WTC11 (cell line): Measurements from ENCODE around the gene CD8A. TPM values are rescaled to one million over a fixed set of nuclear protein-coding genes. Genes with fewer than 3 reads are reported as not detected.

Experiments used
- ATAC-seq: fragments of 200-7000 bp; cut with Tn5 transposase; 2 replicates; pipeline ENCODE4 v1.10.0; 2021; ENCODE audit warnings: mild to moderate bottlenecking, moderate library complexity
- CTCF ChIA-PET: fragments of 300-600 bp; sonication (Branson Sonifier 250); formaldehyde crosslinking; loops from one replicate; lab custom pipeline; 2021; ENCODE audit warnings: antibody characterized with exemption; lab: Charles Lee
- POLR2A ChIA-PET: fragments of 350-600 bp; sonication (Branson Sonifier 250); formaldehyde crosslinking; loops from one replicate; lab custom pipeline; 2021; ENCODE audit warnings: antibody characterized with exemption; lab: Charles Lee
- DNase-seq: peaks from one replicate; pipeline ENCODE4 v3.0.0; 2021; ENCODE audit warnings: low spot score
- H3K27ac Mint-ChIP-seq: 2 replicates; pipeline ENCODE4 v1.8.0; 2021; ENCODE audit warnings: mixed read lengths
- H3K27me3 Mint-ChIP-seq: 2 replicates; pipeline ENCODE4 v1.8.0; 2021; ENCODE audit warnings: low read depth, mild to moderate bottlenecking, moderate library complexity, mixed read lengths
- H3K36me3 Mint-ChIP-seq: 2 replicates; pipeline ENCODE4 v1.8.0; 2021; ENCODE audit warnings: mixed read lengths
- H3K4me1 Mint-ChIP-seq: 2 replicates; pipeline ENCODE4 v1.8.0; 2022; ENCODE audit warnings: mixed read lengths
- H3K4me3 Mint-ChIP-seq: 2 replicates; pipeline ENCODE4 v1.8.0; 2021; ENCODE audit warnings: mild to moderate bottlenecking, moderate library complexity, mixed read lengths
- H3K9me3 Mint-ChIP-seq: 2 replicates; pipeline ENCODE4 v1.8.0; 2021; ENCODE audit warnings: mixed read lengths
- CBFB ChIP-seq: sonication (generic); formaldehyde crosslinking; IDR thresholded peaks from 2 replicates; pipeline ENCODE4 v1.8.1; 2022; ENCODE audit warnings: mild to moderate bottlenecking, low read depth, missing genetic modification reagents
- ELF4 ChIP-seq: sonication (generic); formaldehyde crosslinking; IDR thresholded peaks from 2 replicates; pipeline ENCODE4 v1.8.1; 2022; ENCODE audit warnings: low read depth, mild to moderate bottlenecking, moderate library complexity, missing genetic modification reagents
- ERG ChIP-seq: fragments of 250-450 bp; sonication (Bioruptor Pico); IDR thresholded peaks from 2 replicates; pipeline ENCODE4 v1.8.0; 2021; ENCODE audit warnings: mild to moderate bottlenecking
- ETV6 ChIP-seq: sonication (generic); formaldehyde crosslinking; IDR thresholded peaks from 2 replicates; pipeline ENCODE4 v1.8.1; 2022; ENCODE audit warnings: mild to moderate bottlenecking, missing genetic modification reagents
- FOXK1 ChIP-seq: sonication (generic); formaldehyde crosslinking; IDR thresholded peaks from 2 replicates; pipeline ENCODE4 v1.8.0; 2022; ENCODE audit warnings: mild to moderate bottlenecking, moderate library complexity, missing genetic modification reagents
- GRHL2 ChIP-seq: fragments of 250-450 bp; sonication (Bioruptor Pico); IDR thresholded peaks from 2 replicates; pipeline ENCODE4 v1.8.0; 2022; ENCODE audit warnings: mild to moderate bottlenecking, moderate library complexity; ENCODE audit not compliant: insufficient replicate concordance, severe bottlenecking
- IRF2 ChIP-seq: sonication (generic); formaldehyde crosslinking; IDR thresholded peaks from 2 replicates; pipeline ENCODE4 v1.8.0; 2022; ENCODE audit warnings: low read depth, missing genetic modification reagents, borderline replicate concordance
- NFATC4 ChIP-seq: fragments of 250-450 bp; sonication (Bioruptor Pico); IDR thresholded peaks from 2 replicates; pipeline ENCODE4 v1.9.0; 2021; ENCODE audit warnings: mild to moderate bottlenecking
- OVOL2 ChIP-seq: fragments of 250-450 bp; sonication (Bioruptor Pico); IDR thresholded peaks from 2 replicates; pipeline ENCODE4 v1.9.0; 2021; ENCODE audit warnings: mild to moderate bottlenecking, borderline replicate concordance
- RELA ChIP-seq: sonication (generic); formaldehyde crosslinking; IDR thresholded peaks from 2 replicates; pipeline ENCODE4 v1.8.1; 2022; ENCODE audit warnings: missing genetic modification reagents, mild to moderate bottlenecking, borderline replicate concordance
- SP1 ChIP-seq: sonication (generic); formaldehyde crosslinking; conservative IDR thresholded peaks from 2 replicates; pipeline ENCODE4 v1.8.1; 2022; ENCODE audit warnings: missing genetic modification reagents
- TEAD4 ChIP-seq: sonication (generic); formaldehyde crosslinking; IDR thresholded peaks from 2 replicates; pipeline ENCODE4 v1.8.0; 2022; ENCODE audit warnings: mild to moderate bottlenecking, missing genetic modification reagents
- USF1 ChIP-seq: sonication (generic); formaldehyde crosslinking; IDR thresholded peaks from 2 replicates; pipeline ENCODE4 v1.8.0; 2022; ENCODE audit warnings: mild to moderate bottlenecking, missing genetic modification reagents
- ZNF232 ChIP-seq: sonication (generic); formaldehyde crosslinking; IDR thresholded peaks from 2 replicates; pipeline ENCODE4 v1.8.0; 2022; ENCODE audit warnings: mild to moderate bottlenecking, missing genetic modification reagents
- ZNF425 ChIP-seq: fragments of 250-450 bp; sonication (Bioruptor Pico); conservative IDR thresholded peaks from 2 replicates; pipeline ENCODE4 v1.9.0; 2021; ENCODE audit warnings: mild to moderate bottlenecking
- ZNF671 ChIP-seq: fragments of 250-450 bp; sonication (Bioruptor Pico); IDR thresholded peaks from 2 replicates; pipeline ENCODE4 v1.8.0; 2021; ENCODE audit warnings: mild to moderate bottlenecking
- total RNA-seq: library from RNA; stranded (reverse); gene quantifications from 3 replicates; pipeline ENCODE4 v1.2.3, GENCODE V29; 2021
- TF ChIP-seq, protein P1 (sequence below): fragments of 250-450 bp; sonication (Bioruptor Pico); IDR thresholded peaks from 2 replicates; pipeline ENCODE4 v1.9.0; 2021; ENCODE audit warnings: mild to moderate bottlenecking, borderline replicate concordance
- TF ChIP-seq, protein P2 (sequence below): sonication (generic); formaldehyde crosslinking; conservative IDR thresholded peaks from 2 replicates; pipeline ENCODE4 v1.8.1; 2023; ENCODE audit warnings: mild to moderate bottlenecking, low read depth, missing genetic modification reagents, moderate library complexity
- TF ChIP-seq, protein P3 (sequence below): sonication (generic); formaldehyde crosslinking; IDR thresholded peaks from 2 replicates; pipeline ENCODE4 v1.8.1; 2023; ENCODE audit warnings: mild to moderate bottlenecking, moderate library complexity, missing genetic modification reagents
- TF ChIP-seq, protein P4 (sequence below): sonication (generic); formaldehyde crosslinking; IDR thresholded peaks from 2 replicates; pipeline ENCODE4 v1.8.0; 2022; ENCODE audit warnings: mild to moderate bottlenecking, missing genetic modification reagents

The CD8A gene
- total RNA-seq, 1 experiment from 2014 or later = 0.44 TPM

GRCh38 chr2:86794861-86795260, 4.1 kb upstream of the CD8A start (continued):
- no peak for TF ChIP-seq GRHL2 (CRISPR knock-in tag)

- H3K4me1 Mint-ChIP-seq = peaks cover 17% of the 10 kb centered on the region
- TF ChIP-seq ZNF232 (CRISPR knock-in tag) (no peak), ZNF425 (no peak), ERG (CRISPR knock-in tag) (no peak), OVOL2 (CRISPR knock-in tag) (no peak), SP1 (CRISPR knock-in tag) (no peak)
- TF ChIP-seq, all 79 proteins: peak for 0
- POLR2A ChIA-PET = no interaction called here
- CTCF ChIA-PET = no interaction called here
- Mint-ChIP-seq H3K36me3 (peaks cover 19% of the 10 kb centered on the region), H3K27ac (no peak overlapping the region), H3K4me3 (no peak overlapping the region), H3K9me3 (peaks cover 26% of the 10 kb centered on the region), H3K27me3 (peaks cover 78% of the 10 kb centered on the region)
- ATAC-seq = no peak
- DNase-seq = no peak
These were observed 3.0 kb upstream of the CD8A start for GRCh38 chr2:86793752-86794151.

- ChIA-PET POLR2A (interaction anchor here (1.2 kb wide), 1 partner anchor 10 kb away, joined by 4 read pairs; no protein-coding TSS in a partner anchor), CTCF (interaction anchor here (1.1 to 1.4 kb wide), 2 partner anchors 15 to 305 kb away, joined by 3 read pairs; no protein-coding TSS in a partner anchor)
- DNase-seq = peak; percentile 39
- no peak overlapping the region for H3K27ac Mint-ChIP-seq
- H3K36me3 Mint-ChIP-seq = peaks cover 11% of the 10 kb centered on the region
- peak overlapping the region; percentile 59 for H3K4me3 Mint-ChIP-seq
- H3K4me1 Mint-ChIP-seq = peaks cover 20% of the 10 kb centered on the region
- H3K27me3 Mint-ChIP-seq = peaks cover 90% of the 10 kb centered on the region
- H3K9me3 Mint-ChIP-seq = peaks cover 17% of the 10 kb centered on the region
- ATAC-seq = no peak
- TF ChIP-seq RELA (CRISPR knock-in tag) = no peak
- no peak for TF ChIP-seq OVOL2 (CRISPR knock-in tag)
- TF ChIP-seq FOXK1 (CRISPR knock-in tag) = no peak
- TF ChIP-seq, protein P1, sequence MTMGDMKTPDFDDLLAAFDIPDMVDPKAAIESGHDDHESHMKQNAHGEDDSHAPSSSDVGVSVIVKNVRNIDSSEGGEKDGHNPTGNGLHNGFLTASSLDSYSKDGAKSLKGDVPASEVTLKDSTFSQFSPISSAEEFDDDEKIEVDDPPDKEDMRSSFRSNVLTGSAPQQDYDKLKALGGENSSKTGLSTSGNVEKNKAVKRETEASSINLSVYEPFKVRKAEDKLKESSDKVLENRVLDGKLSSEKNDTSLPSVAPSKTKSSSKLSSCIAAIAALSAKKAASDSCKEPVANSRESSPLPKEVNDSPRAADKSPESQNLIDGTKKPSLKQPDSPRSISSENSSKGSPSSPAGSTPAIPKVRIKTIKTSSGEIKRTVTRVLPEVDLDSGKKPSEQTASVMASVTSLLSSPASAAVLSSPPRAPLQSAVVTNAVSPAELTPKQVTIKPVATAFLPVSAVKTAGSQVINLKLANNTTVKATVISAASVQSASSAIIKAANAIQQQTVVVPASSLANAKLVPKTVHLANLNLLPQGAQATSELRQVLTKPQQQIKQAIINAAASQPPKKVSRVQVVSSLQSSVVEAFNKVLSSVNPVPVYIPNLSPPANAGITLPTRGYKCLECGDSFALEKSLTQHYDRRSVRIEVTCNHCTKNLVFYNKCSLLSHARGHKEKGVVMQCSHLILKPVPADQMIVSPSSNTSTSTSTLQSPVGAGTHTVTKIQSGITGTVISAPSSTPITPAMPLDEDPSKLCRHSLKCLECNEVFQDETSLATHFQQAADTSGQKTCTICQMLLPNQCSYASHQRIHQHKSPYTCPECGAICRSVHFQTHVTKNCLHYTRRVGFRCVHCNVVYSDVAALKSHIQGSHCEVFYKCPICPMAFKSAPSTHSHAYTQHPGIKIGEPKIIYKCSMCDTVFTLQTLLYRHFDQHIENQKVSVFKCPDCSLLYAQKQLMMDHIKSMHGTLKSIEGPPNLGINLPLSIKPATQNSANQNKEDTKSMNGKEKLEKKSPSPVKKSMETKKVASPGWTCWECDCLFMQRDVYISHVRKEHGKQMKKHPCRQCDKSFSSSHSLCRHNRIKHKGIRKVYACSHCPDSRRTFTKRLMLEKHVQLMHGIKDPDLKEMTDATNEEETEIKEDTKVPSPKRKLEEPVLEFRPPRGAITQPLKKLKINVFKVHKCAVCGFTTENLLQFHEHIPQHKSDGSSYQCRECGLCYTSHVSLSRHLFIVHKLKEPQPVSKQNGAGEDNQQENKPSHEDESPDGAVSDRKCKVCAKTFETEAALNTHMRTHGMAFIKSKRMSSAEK (CRISPR knock-in tag) = no peak
- TF ChIP-seq, protein P2, sequence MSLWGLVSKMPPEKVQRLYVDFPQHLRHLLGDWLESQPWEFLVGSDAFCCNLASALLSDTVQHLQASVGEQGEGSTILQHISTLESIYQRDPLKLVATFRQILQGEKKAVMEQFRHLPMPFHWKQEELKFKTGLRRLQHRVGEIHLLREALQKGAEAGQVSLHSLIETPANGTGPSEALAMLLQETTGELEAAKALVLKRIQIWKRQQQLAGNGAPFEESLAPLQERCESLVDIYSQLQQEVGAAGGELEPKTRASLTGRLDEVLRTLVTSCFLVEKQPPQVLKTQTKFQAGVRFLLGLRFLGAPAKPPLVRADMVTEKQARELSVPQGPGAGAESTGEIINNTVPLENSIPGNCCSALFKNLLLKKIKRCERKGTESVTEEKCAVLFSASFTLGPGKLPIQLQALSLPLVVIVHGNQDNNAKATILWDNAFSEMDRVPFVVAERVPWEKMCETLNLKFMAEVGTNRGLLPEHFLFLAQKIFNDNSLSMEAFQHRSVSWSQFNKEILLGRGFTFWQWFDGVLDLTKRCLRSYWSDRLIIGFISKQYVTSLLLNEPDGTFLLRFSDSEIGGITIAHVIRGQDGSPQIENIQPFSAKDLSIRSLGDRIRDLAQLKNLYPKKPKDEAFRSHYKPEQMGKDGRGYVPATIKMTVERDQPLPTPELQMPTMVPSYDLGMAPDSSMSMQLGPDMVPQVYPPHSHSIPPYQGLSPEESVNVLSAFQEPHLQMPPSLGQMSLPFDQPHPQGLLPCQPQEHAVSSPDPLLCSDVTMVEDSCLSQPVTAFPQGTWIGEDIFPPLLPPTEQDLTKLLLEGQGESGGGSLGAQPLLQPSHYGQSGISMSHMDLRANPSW = no peak
- no peak for TF ChIP-seq IRF2 (CRISPR knock-in tag)
- no peak for TF ChIP-seq USF1 (CRISPR knock-in tag)
- TF ChIP-seq, protein P3, sequence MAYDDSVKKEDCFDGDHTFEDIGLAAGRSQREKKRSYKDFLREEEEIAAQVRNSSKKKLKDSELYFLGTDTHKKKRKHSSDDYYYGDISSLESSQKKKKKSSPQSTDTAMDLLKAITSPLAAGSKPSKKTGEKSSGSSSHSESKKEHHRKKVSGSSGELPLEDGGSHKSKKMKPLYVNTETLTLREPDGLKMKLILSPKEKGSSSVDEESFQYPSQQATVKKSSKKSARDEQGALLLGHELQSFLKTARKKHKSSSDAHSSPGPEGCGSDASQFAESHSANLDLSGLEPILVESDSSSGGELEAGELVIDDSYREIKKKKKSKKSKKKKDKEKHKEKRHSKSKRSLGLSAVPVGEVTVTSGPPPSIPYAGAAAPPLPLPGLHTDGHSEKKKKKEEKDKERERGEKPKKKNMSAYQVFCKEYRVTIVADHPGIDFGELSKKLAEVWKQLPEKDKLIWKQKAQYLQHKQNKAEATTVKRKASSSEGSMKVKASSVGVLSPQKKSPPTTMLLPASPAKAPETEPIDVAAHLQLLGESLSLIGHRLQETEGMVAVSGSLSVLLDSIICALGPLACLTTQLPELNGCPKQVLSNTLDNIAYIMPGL (CRISPR knock-in tag) = no peak
- TF ChIP-seq CBFB (CRISPR knock-in tag) = no peak
- TF ChIP-seq, protein P4, sequence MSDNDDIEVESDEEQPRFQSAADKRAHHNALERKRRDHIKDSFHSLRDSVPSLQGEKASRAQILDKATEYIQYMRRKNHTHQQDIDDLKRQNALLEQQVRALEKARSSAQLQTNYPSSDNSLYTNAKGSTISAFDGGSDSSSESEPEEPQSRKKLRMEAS (CRISPR knock-in tag) = peak; percentile 68
- no peak for TF ChIP-seq ZNF671 (CRISPR knock-in tag)
- TF ChIP-seq TEAD4 (CRISPR knock-in tag) = 0 out of 2 replicates have a peak, but pooled peaks have one; percentile 27
- TF ChIP-seq NFATC4 (CRISPR knock-in tag) = no peak
- TF ChIP-seq ELF4 = no peak
- no peak for TF ChIP-seq ETV6 (CRISPR knock-in tag)
These were observed 860 bp upstream of the CD8A start for GRCh38 chr2:86791573-86791972.
